Daoy (cell line): ENCODE results near the gene PPP4R1. TPM values are rescaled to one million over a fixed set of nuclear protein-coding genes. Genes with fewer than 3 reads are reported as not detected.
A peak's percentile ranks its signal among the peaks of the same experiment; 100 is the strongest.

Experiments used
- DNase-seq: peaks from one replicate; pipeline ENCODE4 v3.0.0-alpha.2; 2015; ENCODE audit warnings: low read depth
- total RNA-seq: library from RNA; depleted of rRNA; stranded (reverse); fragments of >200 nt; shearing (Covaris generic); gene quantifications from 2 replicates; pipeline ENCODE4 v1.2.3, GENCODE V29; 2014; rRNA removed

Gene PPP4R1
- total RNA-seq, 1 experiment from 2014 or later, result 31.0 TPM

- peak; percentile 43 for DNase-seq
These were observed 108.1 kb downstream of the PPP4R1 start for GRCh38 chr18:9506046-9506792.

Other genes starting within 250 kb of the PPP4R1 start
- gene RALBP1, start 139.0 kb downstream of the PPP4R1 start, total RNA-seq, result 38.2 and 39.7 TPM in 2 replicates
- 18.2 and 19.3 TPM in 2 replicates for gene RAB31, start 93.7 kb upstream of the PPP4R1 start, total RNA-seq